Measurements from ENCODE around the gene NCEH1.
"Not testable (repeated sequence)": the region's sequence is repeated elsewhere in the genome, so short reads cannot be mapped to it uniquely, and the experiment has no call there.

The NCEH1 gene

GRCh38 chr3:172676196-172676922 lies 34.5 kb downstream of the NCEH1 start:
- no peak for DNase-seq (ENCODE audit: low read depth, low spot score)
- no CpG with 5 or more reads among the region's 21 CpGs for whole genome bisulfite sequencing (ENCODE audit: insufficient coverage, insufficient read length)
- no peaks in the 10 kb centered on the region for H3K4me1 ChIP-seq (ENCODE audit: control insufficient read depth, insufficient read depth, low read length)
- H3K4me3 ChIP-seq (ENCODE audit: low read length) = no peak overlapping the region
- no peak overlapping the region for H3K27ac ChIP-seq (ENCODE audit: low read length)
- H3K27me3 ChIP-seq (ENCODE audit: control insufficient read depth, insufficient read depth, low read length) = no peaks in the 10 kb centered on the region
- H3K36me3 ChIP-seq (ENCODE audit: control insufficient read depth, insufficient read depth, low read length) = no peaks in the 10 kb centered on the region
- H3K9me3 ChIP-seq (ENCODE audit: control insufficient read depth, insufficient read depth, low read length) = no peaks in the 10 kb centered on the region

- no peak for DNase-seq (ENCODE audit: low read depth, low spot score)
- Histone ChIP-seq H3K27ac (ENCODE audit: low read length) (no peak overlapping the region), H3K4me3 (ENCODE audit: low read length) (no peak overlapping the region), H3K9me3 (ENCODE audit: control insufficient read depth, insufficient read depth, low read length) (no peaks in the 10 kb centered on the region), H3K4me1 (ENCODE audit: control insufficient read depth, insufficient read depth, low read length) (no peaks in the 10 kb centered on the region), H3K36me3 (ENCODE audit: control insufficient read depth, insufficient read depth, low read length) (no peaks in the 10 kb centered on the region), H3K27me3 (ENCODE audit: control insufficient read depth, insufficient read depth, low read length) (no peaks in the 10 kb centered on the region)
- no CpG with 5 or more reads among the region's 7 CpGs for WGBS (ENCODE audit: insufficient coverage, insufficient read length)
Measured at GRCh38 chr3:172675441-172676193, 35.2 kb downstream of the NCEH1 start.

- no peaks in the 10 kb centered on the region for H3K36me3 ChIP-seq (ENCODE audit: control insufficient read depth, insufficient read depth, low read length)
- H3K4me3 ChIP-seq (ENCODE audit: low read length) = no peak overlapping the region
- DNase-seq (ENCODE audit: low read depth, low spot score) = no peak
- WGBS (ENCODE audit: insufficient coverage, insufficient read length) = no CpG with 5 or more reads among the region's 2 CpGs
- no peaks in the 10 kb centered on the region for H3K4me1 ChIP-seq (ENCODE audit: control insufficient read depth, insufficient read depth, low read length)
- no peak overlapping the region for H3K27ac ChIP-seq (ENCODE audit: low read length)
- no peaks in the 10 kb centered on the region for H3K9me3 ChIP-seq (ENCODE audit: control insufficient read depth, insufficient read depth, low read length)
- no peaks in the 10 kb centered on the region for H3K27me3 ChIP-seq (ENCODE audit: control insufficient read depth, insufficient read depth, low read length)
Measured at GRCh38 chr3:172673210-172673679, 37.6 kb downstream of the NCEH1 start.

- Histone ChIP-seq H3K27me3 (ENCODE audit: control insufficient read depth, insufficient read depth, low read length) (no peaks in the 10 kb centered on the region), H3K9me3 (ENCODE audit: control insufficient read depth, insufficient read depth, low read length) (no peaks in the 10 kb centered on the region; the same call in 1 of the 2 replicates), H3K4me3 (ENCODE audit: low read length) (no peak overlapping the region), H3K4me1 (ENCODE audit: control insufficient read depth, insufficient read depth, low read length) (no peaks in the 10 kb centered on the region), H3K36me3 (ENCODE audit: control insufficient read depth, insufficient read depth, low read length) (no peaks in the 10 kb centered on the region), H3K27ac (ENCODE audit: low read length) (no peak overlapping the region)
- DNase-seq (ENCODE audit: low read depth, low spot score) = no peak
- WGBS (ENCODE audit: insufficient coverage, insufficient read length) = no CpG with 5 or more reads among the region's 4 CpGs
Measured at GRCh38 chr3:172669021-172669420, 41.8 kb downstream of the NCEH1 start.

GRCh38 chr3:172666873-172667694 lies 43.8 kb downstream of the NCEH1 start:
- no peaks in the 10 kb centered on the region for H3K4me1 ChIP-seq (ENCODE audit: control insufficient read depth, insufficient read depth, low read length)
- H3K27ac ChIP-seq (ENCODE audit: low read length) = no peak overlapping the region
- H3K27me3 ChIP-seq (ENCODE audit: control insufficient read depth, insufficient read depth, low read length) = no peaks in the 10 kb centered on the region
- no peaks in the 10 kb centered on the region; the same call in 1 of the 2 replicates for H3K9me3 ChIP-seq (ENCODE audit: control insufficient read depth, insufficient read depth, low read length)
- no CpG with 5 or more reads among the region's 16 CpGs for WGBS (ENCODE audit: insufficient coverage, insufficient read length)
- no peak overlapping the region for H3K4me3 ChIP-seq (ENCODE audit: low read length)
- no peaks in the 10 kb centered on the region for H3K36me3 ChIP-seq (ENCODE audit: control insufficient read depth, insufficient read depth, low read length)
- peak; percentile 64 for DNase-seq (ENCODE audit: low read depth, low spot score)

GRCh38 chr3:172666181-172666872 lies 44.5 kb downstream of the NCEH1 start:
- Histone ChIP-seq H3K36me3 (ENCODE audit: control insufficient read depth, insufficient read depth, low read length) (no peaks in the 10 kb centered on the region), H3K27ac (ENCODE audit: low read length) (no peak overlapping the region), H3K9me3 (ENCODE audit: control insufficient read depth, insufficient read depth, low read length) (no peaks in the 10 kb centered on the region; the same call in 1 of the 2 replicates), H3K27me3 (ENCODE audit: control insufficient read depth, insufficient read depth, low read length) (no peaks in the 10 kb centered on the region), H3K4me3 (ENCODE audit: low read length) (no peak overlapping the region), H3K4me1 (ENCODE audit: control insufficient read depth, insufficient read depth, low read length) (no peaks in the 10 kb centered on the region)
- WGBS (ENCODE audit: insufficient coverage, insufficient read length) = no CpG with 5 or more reads among the region's 10 CpGs
- DNase-seq (ENCODE audit: low read depth, low spot score) = no peak

GRCh38 chr3:172665510-172665909 lies 45.4 kb downstream of the NCEH1 start:
- WGBS (ENCODE audit: insufficient coverage, insufficient read length) = no CpG with 5 or more reads among the region's 9 CpGs

GRCh38 chr3:172660421-172660820 lies 50.4 kb downstream of the NCEH1 start:
- WGBS (ENCODE audit: insufficient coverage, insufficient read length) = no CpG with 5 or more reads among the region's 1 CpG
- not testable (repeated sequence) for H3K4me1 ChIP-seq (ENCODE audit: control insufficient read depth, insufficient read depth, low read length); H3K27ac ChIP-seq (ENCODE audit: low read length); H3K27me3 ChIP-seq (ENCODE audit: control insufficient read depth, insufficient read depth, low read length); DNase-seq (ENCODE audit: low read depth, low spot score); H3K36me3 ChIP-seq (ENCODE audit: control insufficient read depth, insufficient read depth, low read length); H3K4me3 ChIP-seq (ENCODE audit: low read length); H3K9me3 ChIP-seq (ENCODE audit: control insufficient read depth, insufficient read depth, low read length)

More at GRCh38 chr3:172665510-172665909, 45.4 kb downstream of the NCEH1 start:
- H3K27me3 ChIP-seq (ENCODE audit: control insufficient read depth, insufficient read depth, low read length); DNase-seq (ENCODE audit: low read depth, low spot score); H3K4me1 ChIP-seq (ENCODE audit: control insufficient read depth, insufficient read depth, low read length); H3K4me3 ChIP-seq (ENCODE audit: low read length); H3K36me3 ChIP-seq (ENCODE audit: control insufficient read depth, insufficient read depth, low read length); H3K9me3 ChIP-seq (ENCODE audit: control insufficient read depth, insufficient read depth, low read length); H3K27ac ChIP-seq (ENCODE audit: low read length): not testable (repeated sequence)

- Histone ChIP-seq H3K27ac (ENCODE audit: low read length) (no peak overlapping the region), H3K27me3 (ENCODE audit: control insufficient read depth, insufficient read depth, low read length) (no peaks in the 10 kb centered on the region), H3K36me3 (ENCODE audit: control insufficient read depth, insufficient read depth, low read length) (no peaks in the 10 kb centered on the region), H3K4me1 (ENCODE audit: control insufficient read depth, insufficient read depth, low read length) (peaks cover 2% of the 10 kb centered on the region; the same call in 1 of the 2 replicates), H3K9me3 (ENCODE audit: control insufficient read depth, insufficient read depth, low read length) (no peaks in the 10 kb centered on the region), H3K4me3 (ENCODE audit: low read length) (no peak overlapping the region)
- WGBS (ENCODE audit: insufficient coverage, insufficient read length) = no CpG with 5 or more reads among the region's 3 CpGs
- no peak for DNase-seq (ENCODE audit: low read depth, low spot score)
Measured at GRCh38 chr3:172659246-172660002, 51.4 kb downstream of the NCEH1 start.

All from iPS DF 6.9 (cell line).